Renal pelvis (tissue), 4 donors: ENCODE measurements around the gene SLC66A2. TPM values are rescaled to one million over a fixed set of nuclear protein-coding genes. Genes with fewer than 3 reads are reported as not detected.
"Not testable (repeated sequence)": the region's sequence is repeated elsewhere in the genome, so short reads cannot be mapped to it uniquely, and the experiment has no call there.

Source experiments
- DNase-seq: peaks from one replicate; pipeline ENCODE4 v3.0.0-alpha.2; 2013
- polyA plus RNA-seq, 3 donors: library from polyadenylated mRNA; unstranded; fragments of 120-200 nt; gene quantifications; one replicate each; pipeline ENCODE4 v1.2.1, GENCODE V29; 2013; ENCODE audit not compliant: insufficient read length in 3 of 3

The SLC66A2 gene
- polyA plus RNA-seq, 3 donors: 27.0 to 32.7 (median 31.0) TPM

DNA sequence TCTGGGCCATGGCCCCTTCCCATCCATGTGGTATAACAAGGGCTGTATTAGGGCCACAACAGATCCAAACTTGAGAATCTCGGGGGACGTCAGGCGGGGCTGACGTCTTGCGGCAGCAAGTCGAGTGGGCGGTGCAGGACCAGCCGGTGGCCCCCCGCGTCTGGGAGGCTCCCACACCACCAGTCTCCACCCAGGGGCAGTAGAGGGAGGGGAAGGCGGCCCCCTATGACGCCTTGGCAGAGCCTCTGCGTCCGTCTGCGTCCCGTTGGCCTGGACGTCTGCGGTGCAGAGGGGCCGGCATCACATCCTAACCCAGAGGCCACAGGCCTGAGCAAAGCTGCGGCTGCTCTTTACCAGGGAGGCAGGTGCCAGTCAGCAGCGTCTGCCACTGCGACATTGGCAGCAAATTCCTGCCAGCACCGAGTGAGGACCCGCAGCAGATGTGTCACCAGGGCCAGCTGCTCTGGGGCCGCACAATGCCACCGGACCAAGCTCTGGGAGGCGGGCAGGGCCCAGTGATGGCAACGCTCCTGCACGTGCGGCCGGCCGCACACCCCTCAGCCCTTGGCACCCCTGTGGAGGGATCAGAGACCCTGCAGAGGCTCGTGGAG lies 79.9 kb downstream of the SLC66A2 start:
- DNase-seq: no peak

- DNase-seq: no peak
Measured at GRCh38 chr18:79871026-79871390, 80.4 kb downstream of the SLC66A2 start.

GRCh38 chr18:79870301-79871025 lies 81.0 kb downstream of the SLC66A2 start:
- DNase-seq: no peak

GRCh38 chr18:79869591-79870300 lies 81.7 kb downstream of the SLC66A2 start:
- no peak for DNase-seq

- DNase-seq: no peak
Measured at GRCh38 chr18:79868811-79869541, 82.5 kb downstream of the SLC66A2 start.

DNA sequence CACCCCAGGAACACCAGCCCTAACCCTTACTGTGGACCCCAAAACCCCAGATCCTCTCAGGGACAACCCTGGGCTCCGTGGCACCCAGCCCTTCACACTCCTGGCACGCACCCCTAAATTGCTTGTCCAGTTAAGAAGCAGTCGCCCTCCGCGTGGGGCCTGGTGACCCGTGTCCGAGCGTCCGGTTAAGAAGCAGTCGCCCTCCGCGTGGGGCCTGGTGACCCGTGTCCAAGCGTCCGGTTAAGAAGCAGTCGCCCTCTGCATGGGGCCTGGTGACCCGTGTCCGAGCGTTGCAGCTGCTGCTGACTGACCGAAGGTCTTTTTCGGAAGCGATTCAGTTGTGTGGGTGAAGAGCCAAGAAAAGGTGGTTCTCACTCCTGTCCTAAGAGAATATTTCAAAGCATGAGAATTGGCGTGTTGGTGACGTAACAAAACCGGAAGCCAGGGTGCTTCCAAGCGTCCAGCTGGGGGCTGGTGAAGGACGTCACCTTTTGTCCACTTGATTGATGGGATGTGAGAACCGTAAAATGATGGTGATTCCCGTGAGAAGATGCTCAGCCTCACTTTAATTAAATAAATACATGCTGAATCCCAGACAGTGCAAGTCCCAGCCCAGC lies 83.2 kb downstream of the SLC66A2 start:
- no peak for DNase-seq

- DNase-seq: no peak
Measured at GRCh38 chr18:79867666-79868065, 83.8 kb downstream of the SLC66A2 start.

- no peak for DNase-seq
Measured at GRCh38 chr18:79866889-79867574, 84.4 kb downstream of the SLC66A2 start.

DNA sequence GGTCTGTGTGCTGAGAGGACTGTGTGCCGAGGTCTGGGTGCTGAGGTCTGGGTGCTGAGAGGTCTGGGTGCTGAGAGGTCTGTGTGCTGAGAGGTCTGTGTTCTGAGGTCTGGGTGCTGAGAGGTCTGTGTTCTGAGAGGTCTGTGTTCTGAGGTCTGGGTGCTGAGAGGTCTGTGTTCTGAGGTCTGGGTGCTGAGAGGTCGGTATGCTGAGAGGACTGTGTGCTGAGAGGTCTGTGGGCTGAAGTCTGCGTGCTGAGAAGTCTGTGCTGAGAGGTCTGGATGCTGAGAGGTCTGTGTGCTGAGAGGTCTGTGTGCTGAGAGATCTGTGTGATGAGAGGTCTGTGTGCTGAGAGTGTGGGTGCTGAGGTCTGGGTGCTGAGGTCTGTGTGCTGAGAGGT lies 85.5 kb downstream of the SLC66A2 start:
- not testable (repeated sequence) for DNase-seq

DNA sequence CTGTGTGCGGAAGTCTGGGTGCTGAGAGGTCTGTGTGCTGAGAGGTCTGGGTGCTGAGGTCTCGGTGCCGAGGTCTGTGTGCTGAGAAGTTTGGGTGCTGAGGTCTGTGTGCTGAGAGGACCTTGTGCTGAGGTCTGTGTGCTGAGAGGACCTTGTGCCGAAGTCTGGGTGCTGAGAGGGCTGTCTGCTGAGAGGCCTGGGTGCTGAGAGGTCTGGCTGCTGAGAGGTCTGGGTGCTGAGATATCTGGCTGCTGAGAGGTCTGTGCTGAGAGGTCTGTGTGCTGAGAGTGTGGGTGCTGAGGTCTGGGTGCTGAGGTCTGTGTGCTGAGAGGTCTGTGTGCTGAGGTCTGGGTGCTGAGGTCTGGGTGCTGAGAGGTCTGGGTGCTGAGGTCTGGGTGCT lies 86.5 kb downstream of the SLC66A2 start:
- not testable (repeated sequence) for DNase-seq

DNA sequence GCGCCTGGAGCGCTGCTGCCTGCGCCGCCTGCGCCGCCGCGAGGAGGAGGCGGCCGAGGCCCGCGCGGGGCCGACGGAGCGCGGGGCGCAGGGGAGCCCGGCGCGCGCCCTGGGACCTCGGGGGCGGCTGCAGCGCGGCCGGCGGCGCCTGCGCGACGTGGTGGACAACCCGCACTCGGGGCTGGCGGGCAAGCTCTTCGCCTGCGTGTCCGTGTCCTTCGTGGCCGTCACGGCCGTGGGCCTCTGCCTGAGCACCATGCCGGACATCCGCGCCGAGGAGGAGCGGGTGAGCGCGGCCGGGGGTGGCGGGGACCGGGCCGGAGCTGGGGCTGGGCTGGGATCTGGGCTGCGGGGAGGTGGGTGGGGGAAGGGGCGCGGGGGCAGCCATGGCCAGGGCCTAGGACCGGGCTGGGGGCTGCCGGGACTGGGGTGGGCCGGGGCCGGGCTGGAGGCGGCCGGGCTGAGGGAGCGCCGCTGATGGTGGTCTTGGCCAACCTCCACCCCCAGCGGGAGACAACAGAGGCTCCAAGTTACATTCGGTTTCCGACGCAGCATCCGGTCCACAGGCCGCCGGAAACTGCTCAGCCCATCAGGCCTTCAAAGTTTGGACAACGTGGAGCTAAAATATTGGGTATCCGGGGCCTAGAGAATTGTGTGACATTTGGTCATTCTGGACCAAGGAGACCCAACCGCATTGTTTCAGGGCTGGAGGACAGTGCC lies 87.3 kb downstream of the SLC66A2 start:
- DNase-seq: no peak

DNA sequence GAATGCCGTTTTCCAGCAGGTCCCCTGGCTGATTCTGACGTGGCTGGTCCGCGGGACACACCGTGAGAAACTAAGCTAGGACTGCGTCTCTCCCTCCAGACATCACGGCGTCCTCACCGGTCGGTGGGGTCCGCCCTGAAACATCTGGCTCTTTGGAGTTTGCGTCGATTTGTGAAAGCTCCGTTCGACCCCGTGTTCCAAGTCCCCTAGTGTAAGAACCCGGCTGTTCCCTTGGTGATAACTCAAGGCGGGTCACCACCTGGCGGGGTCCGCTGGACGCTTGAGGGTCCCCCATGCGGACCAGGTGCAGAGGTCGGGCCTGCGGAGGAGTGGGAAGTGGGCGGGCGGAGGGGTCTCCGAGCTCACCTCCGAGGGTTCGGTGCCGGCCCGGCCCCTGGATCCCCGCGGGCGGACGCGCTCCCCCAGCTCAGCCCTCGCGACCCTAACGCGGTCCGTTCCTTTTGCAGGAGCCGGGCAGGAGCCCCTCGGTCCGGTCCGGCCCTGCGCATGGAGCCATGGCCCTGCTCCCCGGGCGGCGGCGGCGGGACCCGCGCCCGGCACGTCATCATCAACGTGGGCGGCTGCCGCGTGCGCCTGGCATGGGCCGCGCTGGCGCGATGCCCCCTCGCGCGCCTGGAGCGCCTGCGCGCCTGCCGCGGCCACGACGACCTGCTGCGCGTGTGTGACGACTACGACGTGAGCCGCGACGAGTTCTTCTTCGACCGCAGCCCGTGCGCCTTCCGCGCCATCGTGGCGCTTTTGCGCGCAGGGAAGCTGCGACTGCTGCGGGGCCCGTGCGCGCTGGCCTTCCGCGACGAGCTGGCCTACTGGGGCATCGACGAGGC lies 88.1 kb downstream of the SLC66A2 start:
- DNase-seq: no peak

- no peak for DNase-seq
Measured at GRCh38 chr18:79862562-79862961, 88.9 kb downstream of the SLC66A2 start.

DNA sequence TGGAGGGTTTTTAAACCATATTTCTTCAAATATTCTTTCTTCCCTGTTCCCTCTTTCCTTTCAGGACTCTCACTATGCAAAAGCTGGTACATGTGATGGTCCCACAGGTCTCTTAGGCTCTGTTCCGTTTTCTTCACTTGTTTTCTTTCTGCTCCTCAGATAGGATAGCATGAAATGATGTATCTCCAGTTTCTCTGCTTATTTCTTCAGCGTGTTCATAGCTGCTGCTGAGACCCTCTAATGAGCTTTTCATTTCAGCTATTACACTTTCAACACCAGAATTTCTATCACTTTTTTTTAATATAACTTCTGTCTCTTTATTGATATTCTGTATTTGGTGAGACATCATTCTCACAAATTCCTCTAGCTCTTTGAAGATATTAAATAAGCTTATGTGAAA lies 89.8 kb downstream of the SLC66A2 start:
- DNase-seq: no peak

- no peak for DNase-seq
Measured at GRCh38 chr18:79859314-79859713, 92.1 kb downstream of the SLC66A2 start.

DNA sequence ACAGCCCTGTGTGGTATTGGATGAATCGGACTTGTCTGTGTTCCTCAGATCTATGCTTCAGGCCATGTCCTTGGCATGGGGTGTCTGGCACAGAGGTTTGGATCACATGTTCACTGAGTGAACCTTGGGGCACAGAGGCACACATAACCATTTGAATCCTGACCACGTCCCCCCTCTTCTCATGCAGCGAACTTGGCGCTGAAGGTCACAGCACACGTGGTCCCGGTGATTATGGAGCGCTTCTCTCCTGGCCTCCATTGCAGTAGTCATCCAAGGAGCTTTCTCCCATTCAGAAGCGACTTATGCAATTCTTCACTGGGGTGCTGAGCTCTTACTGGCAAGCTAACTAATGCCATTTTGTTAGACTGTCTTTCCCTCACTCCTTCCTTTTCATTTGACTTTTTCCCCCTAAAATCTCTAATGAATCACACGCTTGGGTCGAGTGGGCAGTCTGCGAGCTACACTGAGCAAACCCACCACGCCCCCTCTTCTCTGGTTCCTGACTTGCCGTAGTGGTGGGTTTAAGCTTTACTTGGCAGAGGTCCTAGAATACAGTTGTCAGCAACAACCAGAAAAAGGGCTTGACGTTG lies 94.3 kb downstream of the SLC66A2 start:
- no peak for DNase-seq

DNA sequence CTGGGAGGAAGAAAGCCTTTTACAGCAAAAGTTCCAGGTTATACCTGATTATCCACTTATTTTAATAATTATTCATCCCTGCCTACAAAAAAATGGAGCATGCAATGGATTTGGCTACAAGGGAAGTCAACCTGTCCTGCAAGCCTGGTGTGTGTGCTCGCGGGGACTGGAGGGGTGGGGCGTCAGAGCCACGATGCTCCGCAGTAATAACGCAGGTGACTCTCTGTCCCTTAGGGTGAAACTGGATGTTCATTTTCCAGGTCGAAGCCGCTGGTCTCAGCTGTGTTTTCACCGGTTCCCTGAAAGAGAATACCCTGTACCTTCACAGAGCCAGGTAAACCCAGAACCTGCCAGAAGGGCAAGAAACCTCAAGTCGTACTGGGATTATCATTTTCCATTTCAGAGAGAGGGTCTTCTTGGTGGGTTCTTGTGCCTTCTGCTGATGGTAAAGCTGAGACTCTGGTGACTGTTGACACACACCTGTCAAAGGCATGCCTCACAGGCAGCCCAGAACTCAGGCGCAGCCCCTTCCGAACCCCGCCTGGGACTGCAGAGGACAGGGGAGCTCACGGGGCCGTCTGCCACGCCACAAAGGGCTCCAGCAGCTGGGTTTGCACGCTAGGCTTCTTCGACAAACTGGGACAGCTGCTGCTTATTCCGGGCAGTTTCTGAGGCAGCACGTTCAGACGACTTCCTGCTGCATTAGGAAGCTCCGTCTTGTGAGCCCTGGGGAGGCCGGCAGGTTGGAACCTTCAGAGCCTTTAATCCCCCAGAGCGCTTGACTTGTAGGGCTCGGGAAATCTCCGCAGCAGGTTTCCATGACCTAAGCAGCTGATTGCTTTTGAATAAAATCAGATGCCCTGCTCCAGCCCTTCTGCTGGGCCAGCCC lies 95.1 kb downstream of the SLC66A2 start:
- peak; percentile 39 for DNase-seq
